ENCODE results near the gene LAMC3.

GRCh38 chr9:131078427-131079366, 69.7 kb downstream of the LAMC3 start:
- TF ChIP-seq EZH2 (IDR thresholded peaks at IDR 0.05; ENCODE audit: insufficient read depth, poor library complexity, severe bottlenecking) (no peak), EZH2phosphoT487 (IDR thresholded peaks at IDR 0.05; ENCODE audit: insufficient read depth, low read depth) (no peak)
